CD4-positive, alpha-beta T cell treated with Interleukin-1 beta for 1 hour (primary cell): ENCODE results near the gene ACVR1.
"Not testable (repeated sequence)": the region's sequence is repeated elsewhere in the genome, so short reads cannot be mapped to it uniquely, and the experiment has no call there.

Experiments used
- DNase-seq, 2 donors: peaks; one replicate each; pipeline ENCODE4 v3.0.0-alpha.2; 2020 to 2022

Gene ACVR1

DNA sequence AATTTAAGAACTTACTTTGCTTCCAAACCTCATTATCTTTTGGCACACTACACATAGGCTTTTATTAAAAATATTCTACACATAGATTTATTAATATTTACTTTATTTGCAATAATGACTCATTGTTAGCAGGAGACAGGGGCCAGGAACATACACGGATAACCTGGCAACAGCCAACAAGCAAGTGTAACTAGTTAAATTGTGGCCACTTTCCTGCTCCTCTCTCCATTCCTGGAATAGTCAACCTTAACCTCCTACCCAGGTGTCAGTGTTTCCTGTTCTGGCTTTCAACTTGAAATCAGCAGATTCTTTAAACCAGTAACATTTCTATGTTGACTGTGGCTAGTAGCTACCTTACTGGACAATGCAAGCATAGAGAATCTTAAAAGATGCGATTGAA lies 26.5 kb downstream of the ACVR1 start:
- no peak for DNase-seq

DNA sequence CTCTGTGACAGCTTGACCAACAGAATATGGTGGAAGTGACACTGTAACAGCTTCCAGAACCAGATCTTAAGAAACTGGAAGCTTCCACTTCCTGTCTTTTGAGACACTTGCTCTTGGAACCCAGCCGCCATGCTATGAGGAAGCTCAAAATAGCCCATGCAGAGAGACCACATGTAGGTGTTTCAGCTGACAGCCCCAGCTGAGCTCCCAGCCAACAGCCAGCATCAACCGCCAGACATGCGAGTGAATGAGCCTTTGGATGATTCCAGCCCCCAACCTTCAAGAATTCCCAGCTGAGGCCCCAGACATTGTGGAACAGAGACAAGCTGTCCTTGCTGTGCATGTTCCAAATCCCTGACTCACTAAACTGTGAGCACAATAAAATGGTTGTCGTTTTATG lies 27.9 kb downstream of the ACVR1 start:
- DNase-seq = no peak

DNA sequence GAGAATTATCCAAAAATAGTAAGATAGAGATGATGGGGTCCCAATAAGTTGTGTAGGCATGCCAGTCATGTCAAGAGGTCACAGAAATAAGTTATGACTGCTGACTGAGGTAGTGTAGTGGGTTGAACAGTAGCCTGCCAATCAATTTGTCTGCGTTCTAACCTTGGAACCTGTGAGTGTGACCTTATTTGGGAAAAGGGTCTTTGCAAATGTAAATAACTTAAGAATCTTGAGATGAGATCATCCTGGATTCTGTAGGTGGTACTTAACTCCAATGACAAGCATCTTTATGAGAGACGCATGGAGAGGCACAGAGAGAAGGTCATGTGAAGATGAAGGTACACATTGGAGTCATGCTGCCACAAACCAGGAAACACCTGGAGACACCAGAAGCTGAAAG lies 31.0 kb downstream of the ACVR1 start:
- no peak for DNase-seq

DNA sequence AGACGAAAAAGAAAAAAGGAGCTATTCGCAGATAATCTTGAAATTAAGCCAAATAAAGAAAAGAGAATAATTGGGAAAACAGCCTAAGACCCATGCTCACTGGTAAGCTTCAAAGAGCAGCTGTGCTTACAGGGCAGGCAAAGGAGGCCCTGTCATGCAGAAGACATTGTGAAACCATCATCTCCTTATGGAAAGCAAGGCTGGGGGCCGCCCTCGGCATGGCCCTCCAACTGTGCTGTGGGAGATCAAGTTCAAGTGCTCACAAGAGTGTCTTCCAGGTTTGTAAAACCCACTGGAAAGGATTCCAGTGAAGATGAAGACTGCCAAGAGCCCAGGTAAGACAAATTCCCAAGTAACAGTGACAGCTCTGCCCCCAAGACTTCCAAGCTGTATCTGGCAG lies 32.2 kb downstream of the ACVR1 start:
- DNase-seq = no peak

DNA sequence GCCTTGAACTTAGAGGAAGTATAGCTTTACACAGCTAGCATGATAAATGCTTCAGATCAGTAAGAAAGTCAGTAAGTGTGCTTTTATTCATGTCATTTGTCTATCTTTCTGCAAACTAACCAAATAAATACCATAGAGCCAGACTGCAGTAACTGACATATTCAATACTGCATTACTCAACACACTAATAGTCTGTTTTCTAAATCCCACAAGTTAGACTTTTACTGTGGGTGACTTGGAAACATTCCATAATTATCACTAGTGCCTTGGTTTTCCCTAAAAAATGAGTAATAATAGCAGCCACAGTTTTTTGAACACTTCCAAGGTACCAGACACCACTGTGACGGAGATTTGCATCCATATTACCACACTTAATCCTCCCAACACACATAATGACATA lies 33.0 kb downstream of the ACVR1 start:
- DNase-seq = no peak

DNA sequence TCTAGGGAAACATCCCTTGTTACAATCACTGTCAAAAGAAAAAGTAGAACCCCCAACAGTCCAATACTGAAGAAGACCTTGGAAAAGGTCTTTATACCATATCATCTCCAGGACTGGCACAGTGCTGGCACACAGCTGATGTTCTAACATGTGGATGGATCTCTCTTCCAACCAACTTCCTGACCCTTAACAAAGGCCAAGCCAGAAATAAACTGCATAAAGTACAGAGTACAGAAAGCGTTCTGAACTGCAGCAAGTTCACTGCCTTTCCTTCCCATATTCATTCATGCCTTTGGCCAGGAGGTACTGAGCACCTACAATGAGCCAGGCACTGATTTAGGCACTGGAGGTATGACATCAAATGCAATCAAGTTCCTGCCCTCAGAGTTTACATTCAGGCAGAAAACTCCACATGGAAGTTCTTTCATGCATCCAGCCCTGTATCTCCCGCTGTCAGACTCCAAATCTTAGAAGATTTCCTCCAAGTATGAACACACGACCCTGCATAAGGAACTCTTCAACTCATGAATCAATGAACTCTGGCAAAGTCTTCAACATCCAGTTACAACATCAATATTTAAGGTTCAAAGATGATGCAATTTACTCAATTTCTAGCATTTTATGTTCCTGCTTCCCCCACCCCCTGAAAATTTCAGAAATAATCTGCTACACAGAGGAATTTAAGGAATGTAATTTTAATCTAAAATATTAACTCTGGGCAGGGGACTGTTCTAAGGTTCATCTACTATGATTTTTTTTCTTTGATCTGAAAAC lies 33.8 kb downstream of the ACVR1 start:
- DNase-seq = no peak

DNA sequence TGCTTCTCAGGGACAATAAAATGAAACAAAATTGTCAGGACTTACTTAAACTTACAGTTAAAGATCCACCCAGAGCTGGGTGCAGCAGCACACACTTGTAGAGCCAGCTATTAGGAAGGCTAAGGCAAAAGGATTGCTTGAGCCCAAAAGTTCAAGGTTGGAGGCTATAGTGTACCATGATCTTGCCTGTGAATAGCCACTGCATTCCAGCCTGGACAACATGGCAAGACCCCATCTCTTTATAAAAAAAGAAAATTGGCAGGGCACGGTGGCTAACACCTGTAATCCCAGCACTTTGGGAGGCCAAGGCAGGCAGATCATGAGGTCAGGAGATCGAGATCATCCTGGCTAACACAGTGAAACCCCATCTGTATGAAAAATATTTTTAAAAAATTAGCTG lies 34.6 kb downstream of the ACVR1 start:
- DNase-seq = no peak

DNA sequence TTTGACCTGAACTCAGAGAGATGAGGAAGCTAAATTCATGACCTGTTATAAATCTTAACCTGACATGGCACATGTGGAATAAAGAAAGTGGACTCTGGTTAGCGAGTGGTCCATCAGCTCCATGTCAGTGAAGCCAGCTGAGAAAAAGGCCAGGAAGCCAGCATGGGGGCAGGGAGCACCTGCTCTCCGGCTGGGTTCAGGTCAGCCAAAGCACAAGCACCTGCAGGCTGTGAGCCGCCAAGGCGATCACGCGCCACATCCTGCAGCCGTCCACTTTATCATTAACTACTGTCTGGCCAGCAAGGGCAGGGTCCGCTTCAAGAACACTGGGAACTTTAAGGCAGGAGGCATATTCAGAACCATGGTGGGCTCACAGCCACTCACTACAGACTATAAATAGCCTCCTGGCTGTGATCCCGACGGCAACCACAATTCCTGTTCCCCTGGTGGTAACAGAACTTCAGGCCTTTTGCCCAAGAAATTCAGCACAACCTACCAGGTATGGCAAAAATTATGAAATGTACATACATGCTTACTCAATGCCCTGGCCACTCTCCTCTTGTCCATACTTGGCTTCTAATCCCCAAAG lies 35.5 kb downstream of the ACVR1 start:
- no peak for DNase-seq

DNA sequence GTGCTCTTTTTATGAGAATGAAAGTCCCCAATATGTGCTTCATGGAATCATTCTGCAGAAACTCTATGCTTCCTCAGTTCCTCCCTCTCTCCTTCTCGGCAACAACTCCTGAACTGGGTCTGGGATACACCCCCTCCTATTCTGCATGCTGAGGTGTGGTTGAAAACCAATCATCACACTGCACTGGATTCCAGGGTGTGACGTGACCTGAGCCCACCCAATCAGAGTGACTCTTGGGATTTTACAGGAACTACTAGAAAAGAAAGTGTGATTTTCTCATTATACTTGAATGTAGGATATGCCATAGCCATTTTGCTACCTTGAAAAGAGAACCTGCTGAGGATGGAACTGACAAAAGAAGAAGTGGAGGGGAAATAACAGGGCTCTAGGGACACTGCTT lies 36.3 kb downstream of the ACVR1 start:
- no peak for DNase-seq

DNA sequence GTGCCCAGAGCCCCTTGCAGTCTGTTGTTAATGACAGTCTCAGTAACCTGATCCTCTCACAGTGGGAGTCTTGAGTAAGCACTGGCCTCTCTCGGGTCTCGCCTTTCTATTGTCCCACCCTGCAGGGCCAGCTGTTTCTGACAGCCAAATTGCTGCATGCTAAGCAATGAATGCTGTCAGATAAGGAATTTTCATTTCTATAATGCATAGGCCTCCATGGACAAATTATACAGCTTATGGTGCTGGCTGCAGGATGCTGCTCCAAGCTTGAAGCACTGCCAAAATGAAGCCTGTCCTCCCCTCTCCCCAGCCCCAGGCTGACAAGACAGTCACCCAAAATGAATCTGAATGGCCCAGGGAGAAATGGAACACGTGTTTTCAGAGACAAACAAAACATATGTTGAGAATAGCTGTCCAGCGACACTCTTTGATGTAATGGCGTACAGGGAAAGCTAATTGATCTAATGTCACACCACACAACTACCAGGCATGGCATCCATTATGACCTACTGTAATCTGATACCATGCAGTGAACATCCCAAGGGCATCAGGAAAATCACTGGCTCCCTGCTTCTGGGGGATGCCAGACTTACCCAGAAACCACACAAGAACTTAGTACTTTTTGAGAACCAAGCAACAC lies 36.8 kb downstream of the ACVR1 start:
- DNase-seq = no peak

DNA sequence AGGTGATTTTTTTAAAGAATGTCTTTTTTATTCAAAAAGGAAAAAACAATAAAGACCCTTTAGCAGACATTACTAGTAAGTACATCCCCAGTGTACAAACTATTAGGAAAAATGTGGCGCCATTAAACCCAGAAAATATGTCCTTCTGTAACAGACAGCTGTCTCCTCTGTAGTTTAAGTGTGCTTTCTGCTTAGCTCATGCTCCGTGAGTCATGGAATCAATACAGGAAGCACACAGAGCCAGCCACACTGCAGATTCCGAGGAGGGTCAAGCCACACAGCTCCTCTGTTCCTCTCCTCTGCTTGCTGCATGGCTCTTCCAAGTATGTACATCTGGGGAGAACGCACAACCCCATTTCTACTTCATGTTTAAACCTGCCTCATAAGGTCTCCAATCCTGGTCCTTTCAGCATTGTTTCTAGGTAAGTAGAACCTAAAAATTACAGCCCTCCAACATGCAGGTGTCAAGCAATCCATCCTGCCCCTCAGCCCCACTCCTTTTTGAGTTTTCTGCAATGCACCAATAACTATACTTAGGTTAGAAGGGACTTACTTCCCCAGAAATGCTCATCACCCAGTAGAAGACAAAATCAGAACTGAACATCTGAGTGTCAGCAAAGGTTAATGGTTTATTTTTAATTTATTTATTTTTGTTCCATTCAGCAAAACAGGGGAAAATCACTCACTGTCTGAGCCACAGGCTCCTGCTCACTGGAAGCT lies 37.5 kb downstream of the ACVR1 start:
- peak in 1 of 2 donors; percentile 34 for DNase-seq

DNA sequence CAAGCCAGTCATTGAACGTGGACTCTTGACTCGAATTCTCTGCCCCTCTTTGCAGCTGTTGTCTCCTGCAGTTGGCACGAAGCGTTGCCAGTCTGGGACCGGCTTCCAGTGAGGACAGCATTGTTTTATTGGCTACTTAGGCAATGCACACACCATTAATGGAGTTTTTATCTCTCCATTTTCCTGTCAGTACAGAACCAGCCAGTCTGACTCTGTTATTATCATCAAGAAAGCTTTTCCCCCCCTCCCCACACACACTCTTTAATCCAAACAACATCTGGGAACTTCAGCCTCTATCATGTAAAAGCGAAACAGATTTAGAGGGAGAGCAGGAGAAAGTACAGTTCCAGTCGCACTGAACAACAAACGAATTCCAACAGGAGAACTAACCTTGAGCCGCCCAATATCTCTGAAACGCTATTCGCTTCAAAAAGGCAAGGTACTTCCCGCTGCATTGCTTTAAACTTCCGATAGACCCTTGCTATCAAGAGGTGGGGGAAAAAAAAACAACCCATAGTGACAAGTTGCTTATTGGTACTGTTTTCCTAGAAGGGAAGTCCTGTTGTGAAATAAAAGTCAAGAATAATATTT lies 38.2 kb downstream of the ACVR1 start:
- no peak for DNase-seq

DNA sequence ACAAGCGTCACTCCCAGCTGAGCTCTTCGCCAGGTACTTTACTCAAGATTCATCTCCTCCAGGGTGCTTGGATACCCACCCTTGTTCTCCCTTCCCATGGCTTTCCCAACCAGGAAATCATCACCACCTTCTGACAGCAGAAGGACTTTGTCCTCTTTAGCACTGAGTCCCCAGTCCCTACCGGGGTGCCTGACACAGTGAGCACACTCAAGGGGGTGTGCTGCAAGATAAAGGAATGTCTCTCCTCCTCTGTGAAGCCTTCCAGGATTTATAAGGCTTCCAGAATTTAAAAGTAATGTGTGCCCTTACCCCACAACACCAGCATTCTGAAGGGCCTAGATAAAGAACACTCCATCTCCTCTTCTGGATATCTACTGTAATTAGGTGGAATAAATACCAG lies 39.6 kb downstream of the ACVR1 start:
- no peak for DNase-seq

DNA sequence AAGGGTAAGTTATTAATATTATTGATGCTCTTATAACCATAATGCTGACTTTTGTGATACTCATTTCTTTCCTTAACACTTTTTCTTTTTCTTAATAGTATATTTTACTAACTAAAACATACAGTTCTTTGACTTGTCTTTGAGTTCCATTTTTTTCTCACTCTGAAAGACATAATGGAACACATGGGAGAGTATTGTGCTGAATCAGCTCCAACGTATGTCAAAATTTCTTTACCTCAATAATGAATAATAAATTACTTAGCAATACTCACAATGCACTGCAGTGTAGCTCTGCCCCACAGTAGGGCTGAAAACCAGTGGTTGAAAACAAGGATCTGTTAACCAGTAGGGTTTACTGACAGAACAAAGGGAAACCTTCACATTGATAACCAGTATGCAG lies 40.7 kb downstream of the ACVR1 start:
- DNase-seq = no peak

DNA sequence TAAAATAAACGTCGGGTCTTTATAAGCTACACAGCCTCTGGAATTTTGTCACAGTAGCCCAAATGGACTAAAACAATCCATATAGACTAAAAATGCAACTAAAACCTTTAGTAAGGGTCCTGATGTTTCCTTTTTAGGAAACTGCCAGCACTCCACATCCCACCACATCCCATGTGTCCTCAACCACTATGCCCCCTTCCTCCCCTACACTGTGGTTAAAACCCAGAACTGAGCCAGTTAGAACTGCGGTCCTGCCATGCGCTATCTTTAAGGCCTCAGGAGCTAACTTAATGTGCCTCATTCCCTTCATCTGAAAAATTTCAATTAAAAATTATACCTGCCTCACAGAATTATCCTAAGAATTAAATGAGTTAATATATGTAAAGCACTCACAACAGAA lies 41.1 kb downstream of the ACVR1 start:
- no peak for DNase-seq

DNA sequence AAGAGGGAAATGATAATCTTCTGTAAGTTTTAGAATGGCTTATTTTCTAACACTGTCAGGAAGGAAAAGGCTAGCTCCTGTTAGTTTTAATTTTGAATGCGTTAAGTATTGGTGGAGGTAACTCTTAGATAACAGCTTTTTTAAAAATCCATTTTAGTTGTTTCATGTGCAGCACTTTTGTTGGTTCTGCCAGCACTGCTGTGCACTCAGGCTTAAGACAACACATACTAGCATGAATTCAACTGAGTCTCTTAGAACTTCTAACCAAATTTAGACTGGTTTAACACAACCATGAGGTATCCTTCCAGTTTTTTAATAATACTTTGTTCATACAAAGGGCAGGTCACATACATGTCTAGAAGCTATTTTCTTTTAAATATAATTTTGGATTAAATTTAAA lies 42.4 kb downstream of the ACVR1 start:
- no peak for DNase-seq

DNA sequence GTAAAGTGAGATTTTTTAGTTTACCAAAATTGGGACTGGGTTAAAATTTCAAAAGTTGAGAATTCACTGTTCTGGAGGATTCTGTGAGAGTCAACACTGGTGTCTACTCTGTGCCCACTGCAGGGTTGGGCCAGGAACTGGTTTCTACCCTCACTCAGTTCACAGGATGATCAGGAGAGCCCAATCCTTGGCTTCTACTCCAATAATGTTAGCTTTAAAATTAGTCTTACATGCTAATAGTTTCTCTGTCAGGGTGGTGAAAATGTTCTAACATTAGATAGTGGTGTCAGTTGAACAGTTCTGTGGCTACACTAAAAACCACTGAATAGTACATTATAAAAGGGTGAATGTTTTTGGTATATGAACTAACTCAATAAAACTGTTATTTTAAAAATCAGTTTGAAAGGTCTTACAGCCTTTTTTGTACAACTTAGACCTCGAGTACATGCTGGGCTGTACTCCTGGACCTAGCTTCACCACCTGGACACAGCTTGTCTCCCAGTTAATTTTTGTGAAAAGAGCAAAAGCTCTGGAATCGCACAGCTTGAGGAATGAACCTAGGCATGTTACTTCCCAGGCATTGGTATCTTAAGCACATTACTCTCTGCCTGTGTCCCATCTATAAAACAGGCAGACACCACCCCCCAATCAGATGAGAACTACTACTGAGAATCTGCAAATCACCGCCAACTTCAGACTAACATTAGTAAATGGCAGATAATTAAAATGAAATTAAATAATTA lies 44.4 kb downstream of the ACVR1 start:
- DNase-seq = no peak

DNA sequence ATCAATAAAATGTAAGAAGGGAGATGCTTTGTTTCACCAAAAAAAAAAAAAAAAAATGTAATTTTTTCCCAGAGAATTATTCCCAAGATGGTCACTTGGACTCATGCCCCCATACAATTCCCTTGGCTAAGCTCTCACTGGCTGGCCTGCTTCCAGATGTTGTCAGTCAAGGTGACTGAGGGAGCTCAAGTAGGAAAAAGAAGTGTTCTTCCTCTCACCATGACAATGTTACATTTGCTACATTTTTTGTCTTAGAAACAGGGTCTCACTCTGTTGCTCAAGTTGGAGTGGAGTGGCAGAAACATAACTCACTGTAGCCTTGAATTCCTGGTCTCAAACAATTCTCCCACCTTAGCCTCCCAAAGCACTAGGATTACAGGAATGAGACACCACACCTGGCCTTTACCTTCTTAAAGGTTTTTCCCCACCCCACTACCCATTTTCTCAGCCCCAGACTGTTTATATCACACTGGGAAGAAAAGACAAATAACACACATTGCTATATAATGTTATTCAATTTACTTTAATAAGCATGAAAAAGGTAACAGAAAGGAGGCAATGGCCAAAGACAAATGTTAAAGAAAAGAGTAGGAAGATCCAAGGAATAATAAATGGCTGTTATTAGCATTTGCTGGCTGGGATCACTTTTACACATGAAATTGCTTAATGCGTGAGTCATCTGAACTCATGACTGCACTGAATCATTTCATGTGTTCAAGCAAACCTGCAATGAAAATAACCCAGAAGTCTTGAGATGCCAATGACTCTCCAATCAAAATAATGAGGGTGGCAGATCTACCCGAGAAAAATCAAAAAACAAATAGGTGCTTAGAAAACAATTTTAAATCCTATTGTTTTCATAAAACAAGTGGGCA lies 45.2 kb downstream of the ACVR1 start:
- DNase-seq = peak in 1 of 2 donors; percentile 6

DNA sequence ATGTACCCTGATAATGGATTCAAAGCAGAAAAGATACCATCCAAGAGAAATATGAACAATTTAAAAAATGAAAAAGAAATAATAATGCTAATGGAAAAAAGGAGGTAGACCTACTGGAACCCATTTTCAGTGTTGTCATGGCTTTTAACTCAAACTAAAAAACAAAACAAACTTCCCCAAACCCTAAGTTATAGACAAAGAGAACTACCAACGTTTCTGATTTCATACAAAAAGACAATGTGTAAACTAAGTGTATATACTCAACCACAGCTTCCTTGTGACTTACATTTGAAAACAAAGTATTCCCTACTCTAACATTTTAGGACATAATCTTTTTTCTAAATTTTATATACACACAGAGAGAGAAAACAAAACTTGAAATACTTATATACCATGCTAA lies 45.9 kb downstream of the ACVR1 start:
- no peak for DNase-seq

DNA sequence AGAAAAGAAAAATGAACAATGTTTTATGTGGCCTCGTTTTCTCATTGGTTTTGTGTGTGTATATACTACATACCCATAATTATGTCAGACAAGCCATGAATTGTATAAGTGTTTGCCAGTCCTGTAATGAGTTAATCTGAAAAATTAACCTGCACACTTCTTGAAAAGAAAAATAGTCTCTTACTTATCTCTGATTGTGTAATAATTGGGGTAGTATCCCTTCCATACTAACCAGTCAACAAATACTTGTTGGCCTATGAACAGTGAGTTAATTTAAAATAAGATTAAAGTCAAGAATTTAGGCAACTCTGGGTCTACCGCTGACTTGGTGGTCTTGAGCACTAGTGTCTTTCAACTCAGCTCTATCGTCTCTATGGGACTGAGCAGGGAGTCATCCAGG lies 48.8 kb downstream of the ACVR1 start:
- no peak for DNase-seq

DNA sequence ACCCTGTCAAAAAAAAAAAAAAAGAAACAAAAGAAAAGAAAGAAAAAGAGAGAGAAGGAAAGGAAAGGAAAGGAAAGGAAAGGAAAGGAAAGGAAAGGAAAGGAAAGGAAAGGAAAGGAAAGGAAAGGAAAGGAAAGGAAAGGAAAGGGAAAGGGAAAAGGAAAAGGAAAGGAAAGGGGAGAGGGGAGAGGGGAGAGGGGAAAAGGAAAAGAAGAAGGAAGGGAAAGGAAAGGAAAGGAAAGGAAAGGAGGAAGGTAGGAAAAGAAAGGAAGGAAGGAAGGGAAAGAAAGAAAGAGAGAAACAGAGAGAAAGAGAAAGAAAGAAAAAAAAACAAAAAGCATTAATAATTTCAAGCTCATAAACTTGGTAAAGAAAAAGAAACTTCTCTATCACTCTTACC lies 49.5 kb downstream of the ACVR1 start:
- DNase-seq = not testable (repeated sequence)

DNA sequence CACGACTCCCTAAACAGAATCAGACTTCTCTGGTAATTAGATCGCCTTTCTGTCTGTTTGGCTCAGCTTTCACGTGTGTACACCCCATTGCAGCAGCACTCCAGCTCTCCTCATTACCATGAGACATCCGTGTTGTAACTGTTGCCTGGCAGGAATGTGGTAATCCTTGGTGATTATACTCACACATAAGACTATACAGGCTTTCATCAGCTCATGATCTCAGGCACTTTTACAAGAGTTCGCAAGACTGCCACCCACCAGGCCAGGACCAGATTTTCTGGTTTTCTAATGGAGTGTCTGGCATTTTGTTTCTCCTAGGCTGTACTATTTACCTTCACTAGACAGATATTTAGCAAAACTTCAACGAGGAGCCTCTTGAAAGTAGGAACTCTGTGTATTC lies 50.2 kb downstream of the ACVR1 start:
- no peak for DNase-seq
